ENCODE data around the gene LCORL. TPM values are rescaled to one million over a fixed set of nuclear protein-coding genes. Genes with fewer than 3 reads are reported as not detected.

Gene LCORL
- total and polyA plus RNA-seq, 9 of the 15 experiments (the other 6 are each of a cell fraction or from before 2014, with no cell fraction given), result 3.1 to 24.5 (median 11.1) TPM

- TF ChIP-seq ZNF583 (CRISPR knock-in tag; IDR thresholded peaks at IDR 0.05), result no peak
These were observed 57.0 kb downstream of the LCORL start (continued) for GRCh38 chr4:17964576-17964975.

- WGBS (ENCODE audit: insufficient coverage, low coverage, missing lambda C conversion rate), result 96% methylated on average over 2 of the region's 2 CpGs
- intact Hi-C loops (cut with micrococcal nuclease), result no loop called here
- no TSS peak for BruUV-seq (replicated peaks)
- Histone ChIP-seq H3K4me2 (ENCODE audit: insufficient read depth, low read length) (no peak overlapping the region), H3K27me3 (ENCODE audit: control insufficient read depth in 2 of 2, insufficient read depth in 2 of 2, low read length in 2 of 2) (no peaks in the 10 kb centered on the region), H3K9me3 (replicated peaks; ENCODE audit: control insufficient read depth, insufficient read depth, low read depth, low read length) (no peaks in the 10 kb centered on the region), H3K9ac (ENCODE audit: insufficient read depth in 1 of 2, low read depth in 2 of 2, low read length in 2 of 2) (no peak overlapping the region), H2AFZ (ENCODE audit: low read depth, low read length) (no peak overlapping the region), H3K4me3 (no peak overlapping the region), H3K36me3 (ENCODE audit: control insufficient read depth, insufficient read depth, low read length) (peaks cover 25% of the 10 kb centered on the region; the same call in 2 of the 3 replicates), H3K79me2 (ENCODE audit: control insufficient read depth, insufficient read depth, low read length) (peaks cover 5% of the 10 kb centered on the region; the same call in 1 of the 3 replicates), H3K9me1 (ENCODE audit: control insufficient read depth, insufficient read depth, low read length) (no peaks in the 10 kb centered on the region), H3K27ac (ENCODE audit: extremely low read depth, low read depth, low read length) (no peak overlapping the region), H3K4me1 (replicated peaks in 1 of 2; ENCODE audit: control insufficient read depth in 2 of 2, insufficient read depth in 2 of 2, low read length in 2 of 2) (no peaks in the 10 kb centered on the region), H4K20me1 (replicated peaks; ENCODE audit: control insufficient read depth, insufficient read depth, low read length) (no peaks in the 10 kb centered on the region)
- ChIA-PET CTCF (ENCODE audit: low intra/inter-chr PET ratio) (no interaction called here), POLR2A (interaction anchor here (0.9 kb wide), 1 partner anchor 12 kb away, joined by 3 read pairs; no protein-coding TSS in a partner anchor)
- TF ChIP-seq, protein P1, sequence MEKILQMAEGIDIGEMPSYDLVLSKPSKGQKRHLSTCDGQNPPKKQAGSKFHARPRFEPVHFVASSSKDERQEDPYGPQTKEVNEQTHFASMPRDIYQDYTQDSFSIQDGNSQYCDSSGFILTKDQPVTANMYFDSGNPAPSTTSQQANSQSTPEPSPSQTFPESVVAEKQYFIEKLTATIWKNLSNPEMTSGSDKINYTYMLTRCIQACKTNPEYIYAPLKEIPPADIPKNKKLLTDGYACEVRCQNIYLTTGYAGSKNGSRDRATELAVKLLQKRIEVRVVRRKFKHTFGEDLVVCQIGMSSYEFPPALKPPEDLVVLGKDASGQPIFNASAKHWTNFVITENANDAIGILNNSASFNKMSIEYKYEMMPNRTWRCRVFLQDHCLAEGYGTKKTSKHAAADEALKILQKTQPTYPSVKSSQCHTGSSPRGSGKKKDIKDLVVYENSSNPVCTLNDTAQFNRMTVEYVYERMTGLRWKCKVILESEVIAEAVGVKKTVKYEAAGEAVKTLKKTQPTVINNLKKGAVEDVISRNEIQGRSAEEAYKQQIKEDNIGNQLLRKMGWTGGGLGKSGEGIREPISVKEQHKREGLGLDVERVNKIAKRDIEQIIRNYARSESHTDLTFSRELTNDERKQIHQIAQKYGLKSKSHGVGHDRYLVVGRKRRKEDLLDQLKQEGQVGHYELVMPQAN (IDR thresholded peaks at IDR 0.05; ENCODE audit: borderline replicate concordance), result no peak
- no peak for TF ChIP-seq SMAD2 (IDR thresholded peaks at IDR 0.05; ENCODE audit: low read depth, low read length)
- TF ChIP-seq, protein P2, sequence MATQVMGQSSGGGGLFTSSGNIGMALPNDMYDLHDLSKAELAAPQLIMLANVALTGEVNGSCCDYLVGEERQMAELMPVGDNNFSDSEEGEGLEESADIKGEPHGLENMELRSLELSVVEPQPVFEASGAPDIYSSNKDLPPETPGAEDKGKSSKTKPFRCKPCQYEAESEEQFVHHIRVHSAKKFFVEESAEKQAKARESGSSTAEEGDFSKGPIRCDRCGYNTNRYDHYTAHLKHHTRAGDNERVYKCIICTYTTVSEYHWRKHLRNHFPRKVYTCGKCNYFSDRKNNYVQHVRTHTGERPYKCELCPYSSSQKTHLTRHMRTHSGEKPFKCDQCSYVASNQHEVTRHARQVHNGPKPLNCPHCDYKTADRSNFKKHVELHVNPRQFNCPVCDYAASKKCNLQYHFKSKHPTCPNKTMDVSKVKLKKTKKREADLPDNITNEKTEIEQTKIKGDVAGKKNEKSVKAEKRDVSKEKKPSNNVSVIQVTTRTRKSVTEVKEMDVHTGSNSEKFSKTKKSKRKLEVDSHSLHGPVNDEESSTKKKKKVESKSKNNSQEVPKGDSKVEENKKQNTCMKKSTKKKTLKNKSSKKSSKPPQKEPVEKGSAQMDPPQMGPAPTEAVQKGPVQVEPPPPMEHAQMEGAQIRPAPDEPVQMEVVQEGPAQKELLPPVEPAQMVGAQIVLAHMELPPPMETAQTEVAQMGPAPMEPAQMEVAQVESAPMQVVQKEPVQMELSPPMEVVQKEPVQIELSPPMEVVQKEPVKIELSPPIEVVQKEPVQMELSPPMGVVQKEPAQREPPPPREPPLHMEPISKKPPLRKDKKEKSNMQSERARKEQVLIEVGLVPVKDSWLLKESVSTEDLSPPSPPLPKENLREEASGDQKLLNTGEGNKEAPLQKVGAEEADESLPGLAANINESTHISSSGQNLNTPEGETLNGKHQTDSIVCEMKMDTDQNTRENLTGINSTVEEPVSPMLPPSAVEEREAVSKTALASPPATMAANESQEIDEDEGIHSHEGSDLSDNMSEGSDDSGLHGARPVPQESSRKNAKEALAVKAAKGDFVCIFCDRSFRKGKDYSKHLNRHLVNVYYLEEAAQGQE (IDR thresholded peaks at IDR 0.05; ENCODE audit: borderline replicate concordance), result no peak
- TF ChIP-seq, protein P2 (CRISPR knock-in tag; IDR thresholded peaks at IDR 0.05; ENCODE audit: low read depth), result no peak
- FAIRE-seq (no peak), DNase-seq (ENCODE audit: extremely low read depth in 1 of 4, low spot score in 3 of 4) (no peak), ATAC-seq (no peak)
- in situ Hi-C loops (cut with MboI), result no loop called here
These were observed 59.4 kb downstream of the LCORL start for GRCh38 chr4:17962171-17962570.

All from K562 (cell line).